Thyroid gland (tissue), 4 donors: Measurements from ENCODE around the gene ASIC4.

Experiments used
- CTCF ChIP-seq, 6 experiments: fragments of 200-600 bp in 3 of 6; fragments of 450-650 bp in 3 of 6; sonication (generic) in 3 of 6; IDR thresholded peaks; one replicate each; pipeline ENCODE4 v1.5.1; 2016 to 2019; ENCODE audit warnings: antibody characterized with exemption in 6 of 6, mild to moderate bottlenecking in 2 of 6, inconsistent platforms in 1 of 6, moderate library complexity in 1 of 6
- POLR2A ChIP-seq, 2 donors: fragments of 450-650 bp; IDR thresholded peaks; one replicate each; pipeline ENCODE4 v1.6.1; 2017; ENCODE audit warnings: antibody characterized with exemption in 2 of 2, mild to moderate bottlenecking in 2 of 2, moderate library complexity in 1 of 2

GRCh38 chr2:219478916-219479315, 35.4 kb upstream of the ASIC4 start:
- TF ChIP-seq CTCF (IDR thresholded peaks at IDR 0.05), result no peak
- no peak for TF ChIP-seq POLR2A (IDR thresholded peaks at IDR 0.05)
